ENCODE results near the gene NIFK. TPM values are rescaled to one million over a fixed set of nuclear protein-coding genes. Genes with fewer than 3 reads are reported as not detected.

NIFK gene
- polyA plus RNA-seq, 1 donor (not counting 4 experiments of a cell fraction or from before 2014, with no cell fraction given) = 60.4 TPM

- Histone ChIP-seq H4K20me1 (ENCODE audit: control insufficient read depth, extremely low read depth, insufficient read depth, low read length) (no peaks in the 10 kb centered on the region), H3K27ac (ENCODE audit: control insufficient read depth, insufficient read depth, low read length) (no peak overlapping the region), H3K9me1 (ENCODE audit: control insufficient read depth, extremely low read depth, insufficient read depth, low read length) (no peaks in the 10 kb centered on the region), H3K4me1 (ENCODE audit: control insufficient read depth, extremely low read depth, insufficient read depth, low read length) (peaks cover 5% of the 10 kb centered on the region), H3K27me3 (ENCODE audit: control insufficient read depth, extremely low read depth, insufficient read depth, low read length) (no peaks in the 10 kb centered on the region), H3K4me2 (ENCODE audit: control insufficient read depth, extremely low read depth, insufficient read depth, low read depth, low read length) (no peak overlapping the region), H3K9me3 (ENCODE audit: control insufficient read depth, low read depth, low read length) (no peaks in the 10 kb centered on the region), H3K9ac (ENCODE audit: control insufficient read depth, extremely low read depth, insufficient read depth, low read length) (no peak overlapping the region), H2AFZ (ENCODE audit: control insufficient read depth, low read length) (no peak overlapping the region), H3K4me3 (ENCODE audit: control insufficient read depth in 2 of 3, extremely low read depth in 1 of 3, insufficient read depth in 2 of 3, low read depth in 1 of 3, low read length in 3 of 3) (no peak overlapping the region), H3K79me2 (ENCODE audit: control insufficient read depth, insufficient read depth, low read length) (peaks cover 27% of the 10 kb centered on the region), H3K36me3 (ENCODE audit: control insufficient read depth in 2 of 2, extremely low read depth in 1 of 2, insufficient read depth in 2 of 2, low read length in 2 of 2) (peaks cover 19 to 28% of the 10 kb centered on the region in 2 experiments)
- dilution Hi-C loops (cut with MboI; ENCODE audit: extremely low pct_ligation_motif_present, low sequenced_read_pairs) = no loop called here
- FAIRE-seq = no peak
- no peak for TF ChIP-seq EZH2 (IDR thresholded peaks at IDR 0.05; ENCODE audit: low read length)
- TF ChIP-seq CTCF (optimal IDR thresholded peaks at IDR 0.05 in 1 of 3, IDR thresholded peaks at IDR 0.05 in 1 of 3, conservative IDR thresholded peaks at IDR 0.05 in 1 of 3; ENCODE audit: extremely low read depth in 1 of 3, insufficient read depth in 2 of 3, low read length in 3 of 3) = no peak
- DNase-seq (ENCODE audit: low read depth, low spot score) = no peak
Observed at GRCh38 chr2:121727950-121728349, 8.7 kb downstream of the NIFK start.

GRCh38 chr2:121727332-121727731 is 9.3 kb downstream of the NIFK start:
- Histone ChIP-seq H3K27ac (ENCODE audit: control insufficient read depth, insufficient read depth, low read length) (no peak overlapping the region), H4K20me1 (ENCODE audit: control insufficient read depth, extremely low read depth, insufficient read depth, low read length) (no peaks in the 10 kb centered on the region), H3K79me2 (ENCODE audit: control insufficient read depth, insufficient read depth, low read length) (peaks cover 21% of the 10 kb centered on the region), H3K9ac (ENCODE audit: control insufficient read depth, extremely low read depth, insufficient read depth, low read length) (no peak overlapping the region), H2AFZ (ENCODE audit: control insufficient read depth, low read length) (no peak overlapping the region), H3K4me1 (ENCODE audit: control insufficient read depth, extremely low read depth, insufficient read depth, low read length) (peaks cover 11% of the 10 kb centered on the region), H3K36me3 (ENCODE audit: control insufficient read depth in 2 of 2, extremely low read depth in 1 of 2, insufficient read depth in 2 of 2, low read length in 2 of 2) (peaks cover 19 to 28% of the 10 kb centered on the region in 2 experiments), H3K9me1 (ENCODE audit: control insufficient read depth, extremely low read depth, insufficient read depth, low read length) (no peaks in the 10 kb centered on the region), H3K27me3 (ENCODE audit: control insufficient read depth, extremely low read depth, insufficient read depth, low read length) (no peaks in the 10 kb centered on the region), H3K4me3 (ENCODE audit: control insufficient read depth in 2 of 3, extremely low read depth in 1 of 3, insufficient read depth in 2 of 3, low read depth in 1 of 3, low read length in 3 of 3) (no peak overlapping the region), H3K4me2 (ENCODE audit: control insufficient read depth, extremely low read depth, insufficient read depth, low read depth, low read length) (no peak overlapping the region), H3K9me3 (ENCODE audit: control insufficient read depth, low read depth, low read length) (no peaks in the 10 kb centered on the region)
- DNase-seq (ENCODE audit: low read depth, low spot score) = no peak
- no peak for FAIRE-seq
- TF ChIP-seq EZH2 (IDR thresholded peaks at IDR 0.05; ENCODE audit: low read length) (no peak), CTCF (optimal IDR thresholded peaks at IDR 0.05 in 1 of 3, IDR thresholded peaks at IDR 0.05 in 1 of 3, conservative IDR thresholded peaks at IDR 0.05 in 1 of 3; ENCODE audit: extremely low read depth in 1 of 3, insufficient read depth in 2 of 3, low read length in 3 of 3) (no peak)
- dilution Hi-C loops (cut with MboI; ENCODE audit: extremely low pct_ligation_motif_present, low sequenced_read_pairs) = no loop called here

All from keratinocyte (primary cell).